Measurements from ENCODE around the gene CYCS. TPM values are rescaled to one million over a fixed set of nuclear protein-coding genes. Genes with fewer than 3 reads are reported as not detected.

The CYCS gene
- total RNA-seq, 1 experiment from 2014 or later, result 224 TPM

DNA sequence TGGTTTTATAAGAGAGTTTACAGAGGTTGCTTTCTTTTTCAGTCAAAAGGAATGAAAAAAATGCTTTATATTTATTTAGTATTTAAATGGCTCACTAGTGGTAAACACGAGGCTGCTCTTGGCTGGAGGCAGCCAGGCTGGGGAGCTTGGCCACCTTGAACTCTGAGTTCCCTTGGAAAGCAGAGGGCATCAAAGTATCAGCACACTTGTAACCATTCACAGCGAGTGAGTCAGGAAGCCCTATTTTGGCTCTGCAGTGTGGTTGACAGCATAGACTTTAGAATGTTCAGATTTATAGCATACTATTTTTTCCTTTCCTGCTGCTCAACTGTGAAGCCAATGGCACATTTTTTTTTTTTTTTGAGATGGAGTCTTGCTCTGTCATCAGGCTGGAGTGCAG is 51.6 kb downstream of the CYCS start:
- Histone ChIP-seq H3K4me2 (ENCODE audit: low read length) (no peak overlapping the region), H3K27me3 (ENCODE audit: insufficient read depth, low read length) (no peaks in the 10 kb centered on the region), H3K9me2 (ENCODE audit: insufficient read depth) (no peaks in the 10 kb centered on the region), H3K4me3 (replicated peaks in 1 of 2; ENCODE audit: low read depth in 1 of 2, low read length in 2 of 2) (no peak overlapping the region), H3K9ac (ENCODE audit: low read length) (no peak overlapping the region), H3K4me1 (ENCODE audit: control insufficient read depth in 1 of 2, insufficient read depth in 2 of 2, low read length in 2 of 2) (peaks cover 0 to 24% of the 10 kb centered on the region in 2 experiments; a peak in 2 of 4 replicates), H4K20me1 (ENCODE audit: insufficient read depth) (no peaks in the 10 kb centered on the region), H3K27ac (ENCODE audit: low read depth, low read length) (no peak overlapping the region), H3K36me3 (ENCODE audit: control insufficient read depth in 1 of 2, insufficient read depth in 2 of 2, low read length in 2 of 2) (no peaks in the 10 kb centered on the region), H2AFZ (ENCODE audit: low read depth, low read length, poor library complexity, severe bottlenecking) (no peak overlapping the region), H3K9me3 (ENCODE audit: control insufficient read depth in 1 of 2, insufficient read depth in 1 of 2, low read depth in 1 of 2, low read length in 2 of 2) (no peaks in the 10 kb centered on the region), H3K79me2 (ENCODE audit: insufficient read depth, low read length) (no peaks in the 10 kb centered on the region)
- ChIA-PET CTCF (no interaction called here), POLR2A (no interaction called here), RAD21 (ENCODE audit: low non-redundant PET in 1 of 2, low total read pairs in 2 of 2, uncharacterized antibody in 2 of 2, unreplicated experiment in 2 of 2) (no interaction called here)
- BruUV-seq (replicated peaks), result no TSS peak
- ATAC-seq (no peak), DNase-seq (ENCODE audit: low read depth, low spot score) (no peak)
- intact Hi-C loops (cut with micrococcal nuclease), result loop anchor here (5.0 kb wide), 1 partner anchor 181 kb away; no protein-coding TSS in a partner anchor
- TF ChIP-seq ATF3 (IDR thresholded peaks at IDR 0.05) (no peak), ZFX (IDR thresholded peaks at IDR 0.05) (no peak)

Other genes starting within 250 kb of the CYCS start
- 36.8 TPM for gene OSBPL3, start 145.1 kb downstream of the CYCS start, total RNA-seq (2021; ENCODE audit: unreplicated experiment)
- not detected for gene NPVF, start 103.2 kb upstream of the CYCS start, total RNA-seq (2021; ENCODE audit: unreplicated experiment)